DMS53 treated with DMSO at 0.1 percent for 48 hours (cell line): ENCODE data around the gene FEM1A.
"Not testable (repeated sequence)": the region's sequence is repeated elsewhere in the genome, so short reads cannot be mapped to it uniquely, and the experiment has no call there.

Source experiments
- DNase-seq: peaks from one replicate; lab custom pipeline; 2025; ENCODE audit not compliant: unreplicated experiment; lab: John Stamatoyannopoulos, UW

The FEM1A gene

GRCh38 chr19:4845975-4846374 lies 54.4 kb downstream of the FEM1A start:
- not testable (repeated sequence) for DNase-seq

GRCh38 chr19:4847190-4847973 lies 55.8 kb downstream of the FEM1A start:
- no peak for DNase-seq

GRCh38 chr19:4849019-4849418 lies 57.5 kb downstream of the FEM1A start:
- peak; percentile 28 for DNase-seq
